HG03139 (cell line): Measurements from ENCODE around the gene SLC2A13.
A peak's percentile ranks its signal among the peaks of the same experiment; 100 is the strongest.
"Not testable (repeated sequence)": the region's sequence is repeated elsewhere in the genome, so short reads cannot be mapped to it uniquely, and the experiment has no call there.

Experiments
- ATAC-seq: cut with Tn5 transposase; IDR thresholded peaks from one replicate; pipeline ENCODE4 v1.9.1; 2021; ENCODE audit not compliant: unreplicated experiment

Gene SLC2A13

DNA sequence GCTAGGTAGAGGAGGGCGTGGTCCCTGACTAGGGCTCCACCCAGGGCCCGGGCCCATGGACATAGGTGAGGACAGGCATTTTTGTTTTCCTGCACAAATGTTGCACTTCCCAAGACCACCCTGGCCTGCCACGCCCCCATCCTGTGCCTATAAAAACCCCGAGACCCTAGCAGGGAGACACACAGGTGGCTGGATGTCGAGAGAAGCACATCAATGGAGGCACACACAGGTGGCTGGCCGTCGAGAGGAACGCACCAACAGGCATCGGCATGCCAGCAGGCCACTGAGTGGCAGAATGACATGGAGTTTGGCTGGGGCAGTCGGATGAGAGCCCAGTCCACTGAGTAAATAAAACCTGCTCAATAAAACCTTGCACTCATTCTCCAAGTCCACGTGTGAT lies 328.4 kb downstream of the SLC2A13 start:
- no peak for ATAC-seq

DNA sequence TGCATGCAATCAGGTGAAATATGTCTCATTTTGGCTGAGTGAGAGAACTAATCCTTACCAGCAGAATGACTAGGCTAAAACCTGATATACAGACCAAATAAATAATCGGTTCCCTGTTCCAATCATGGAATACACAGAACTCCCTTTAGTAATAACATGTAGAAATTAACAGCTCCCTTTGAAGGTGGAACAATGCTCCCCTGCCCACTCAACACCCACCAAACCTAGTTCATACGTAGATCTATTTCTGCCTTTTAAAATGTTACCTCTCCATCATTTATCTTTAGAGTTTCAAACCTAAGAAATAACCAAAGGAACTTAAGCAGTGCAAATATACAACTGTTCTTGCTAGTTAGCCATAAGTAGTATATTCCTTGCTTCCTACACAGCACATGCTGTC lies 332.6 kb downstream of the SLC2A13 start:
- ATAC-seq, result no peak

GRCh38 chr12:39772821-39773259 lies 333.0 kb downstream of the SLC2A13 start:
- ATAC-seq, result no peak

DNA sequence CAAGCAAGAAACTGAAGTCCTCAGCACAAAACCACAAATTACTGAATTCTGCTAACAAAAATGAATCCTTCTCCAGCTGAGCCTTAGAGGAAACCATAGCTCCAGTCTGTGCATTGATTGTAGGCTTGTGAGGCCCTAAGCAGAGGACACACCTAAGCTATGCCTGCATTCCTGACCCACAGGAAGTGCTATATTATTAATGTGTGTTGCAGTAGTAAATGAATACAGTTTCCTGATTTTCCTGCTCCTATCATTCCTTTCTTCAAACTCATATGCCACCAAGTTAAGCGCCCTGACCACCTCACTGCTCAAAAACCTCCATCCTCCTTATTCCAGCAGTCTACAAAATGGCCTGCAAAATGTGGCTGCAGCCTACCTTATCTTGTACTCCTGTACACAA lies 334.4 kb downstream of the SLC2A13 start:
- ATAC-seq, result no peak

DNA sequence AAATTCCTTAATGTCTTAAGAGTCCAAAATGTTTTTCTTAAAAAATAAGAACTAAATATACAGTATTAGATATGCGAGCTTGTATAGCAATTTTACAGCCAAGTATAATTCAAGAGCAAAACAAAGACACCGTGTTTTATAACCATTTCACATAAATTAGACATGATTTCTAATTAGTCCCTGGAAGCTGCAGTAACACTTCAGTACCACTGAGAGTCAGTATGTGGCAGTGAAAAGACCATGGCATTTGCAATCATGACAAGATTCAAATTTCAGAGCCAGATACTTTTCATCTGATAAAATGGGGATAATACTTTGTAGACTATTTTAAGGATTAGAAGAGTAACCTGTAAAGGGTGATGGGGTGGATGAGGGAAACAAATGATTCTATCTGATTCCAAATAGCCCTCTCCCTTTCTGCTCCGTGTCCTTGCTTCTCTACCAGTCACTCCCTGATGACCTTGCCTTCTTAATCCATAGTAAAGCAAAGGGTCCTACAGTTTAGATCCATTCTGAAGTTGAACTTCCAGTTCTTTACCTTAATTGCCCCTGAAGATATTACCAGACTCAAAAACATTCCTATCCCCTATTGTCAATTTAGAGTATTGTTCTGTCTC lies 340.8 kb downstream of the SLC2A13 start:
- ATAC-seq, result peak; percentile 61

DNA sequence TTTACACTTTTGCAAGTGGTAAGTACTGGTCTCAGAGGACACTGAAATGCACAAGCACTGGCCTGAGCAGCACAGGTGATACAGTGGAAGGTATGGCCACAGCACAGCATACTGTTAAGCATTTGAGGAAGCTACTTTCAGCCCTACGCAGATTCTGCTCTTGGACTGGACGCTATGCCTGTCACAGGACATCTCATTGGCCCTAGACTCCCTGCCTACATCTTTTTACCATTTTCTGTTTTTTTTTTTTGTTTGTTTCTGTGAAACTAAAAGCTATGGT lies 342.1 kb downstream of the SLC2A13 start:
- ATAC-seq, result no peak

DNA sequence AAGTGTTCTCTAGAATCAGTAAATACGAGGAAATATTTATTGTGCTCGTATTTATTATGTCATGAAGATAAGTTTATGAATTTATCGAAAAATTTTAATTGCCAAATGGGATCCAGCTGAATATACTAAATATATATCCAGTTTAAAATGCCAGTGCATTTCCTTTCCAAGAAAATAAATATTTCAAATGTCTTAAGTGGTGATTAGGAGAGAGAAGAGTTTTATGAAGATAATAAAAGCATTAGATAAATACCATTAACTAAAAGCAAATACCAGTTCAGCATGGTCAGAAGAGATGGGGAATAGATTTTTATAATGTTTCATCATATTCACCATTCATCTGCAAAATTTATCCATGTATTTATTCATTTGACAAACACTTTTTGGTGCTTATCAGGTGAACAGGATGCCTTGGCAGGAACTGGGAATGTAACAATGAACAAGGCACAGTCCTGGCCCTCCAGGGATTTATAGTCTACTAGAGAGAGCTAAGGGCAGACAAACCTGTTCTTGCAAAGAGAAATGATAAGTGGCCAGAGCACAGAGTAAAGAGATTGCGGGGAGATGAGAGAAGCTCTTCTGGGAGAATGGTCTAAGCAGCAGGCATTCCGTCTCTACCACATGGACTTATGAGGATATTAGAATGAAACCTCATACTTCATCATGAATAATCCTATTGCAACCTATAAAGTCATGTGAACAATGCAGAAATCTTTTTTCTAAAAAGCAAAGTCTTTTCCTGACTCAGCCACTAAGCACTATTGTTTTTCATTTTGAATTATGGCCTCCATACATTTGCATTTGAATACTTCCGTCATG lies 342.6 kb downstream of the SLC2A13 start:
- no peak for ATAC-seq

- ATAC-seq, result no peak
Measured at GRCh38 chr12:39755478-39755877, 350.4 kb downstream of the SLC2A13 start.

DNA sequence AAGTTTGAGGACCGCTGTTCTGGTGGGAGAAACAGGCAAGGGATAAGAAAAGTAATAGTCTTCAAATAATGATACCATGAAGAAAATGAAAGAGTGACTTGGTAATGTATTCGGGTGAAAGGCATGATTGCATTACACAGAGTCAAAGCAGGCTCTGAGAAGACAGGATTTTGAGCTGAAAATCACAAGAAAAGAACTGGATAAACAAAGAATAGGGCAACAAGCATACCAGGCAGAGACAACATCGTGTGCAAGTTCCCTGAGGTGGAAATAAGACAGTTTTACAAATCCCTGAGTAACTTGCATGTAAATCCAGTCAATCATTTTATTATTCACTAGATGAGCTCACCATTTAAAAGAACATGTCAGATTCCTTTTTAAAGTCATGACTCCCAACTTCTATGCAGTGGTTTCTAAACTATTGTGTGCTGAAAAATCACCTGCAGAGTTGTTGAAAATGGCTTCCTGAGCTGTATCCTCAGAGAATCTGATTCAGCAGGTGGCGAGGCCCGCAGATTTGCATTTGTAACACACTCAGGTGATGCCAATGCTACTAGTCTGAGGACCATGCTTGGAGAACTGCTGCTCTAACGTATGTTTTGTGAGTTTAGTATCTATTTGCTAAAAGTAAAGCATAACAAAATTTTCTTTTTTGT lies 353.3 kb downstream of the SLC2A13 start:
- no peak for ATAC-seq

GRCh38 chr12:39746151-39746550 lies 359.7 kb downstream of the SLC2A13 start:
- ATAC-seq, result not testable (repeated sequence)

- no peak for ATAC-seq
Measured at GRCh38 chr12:39743655-39744054, 362.2 kb downstream of the SLC2A13 start.

DNA sequence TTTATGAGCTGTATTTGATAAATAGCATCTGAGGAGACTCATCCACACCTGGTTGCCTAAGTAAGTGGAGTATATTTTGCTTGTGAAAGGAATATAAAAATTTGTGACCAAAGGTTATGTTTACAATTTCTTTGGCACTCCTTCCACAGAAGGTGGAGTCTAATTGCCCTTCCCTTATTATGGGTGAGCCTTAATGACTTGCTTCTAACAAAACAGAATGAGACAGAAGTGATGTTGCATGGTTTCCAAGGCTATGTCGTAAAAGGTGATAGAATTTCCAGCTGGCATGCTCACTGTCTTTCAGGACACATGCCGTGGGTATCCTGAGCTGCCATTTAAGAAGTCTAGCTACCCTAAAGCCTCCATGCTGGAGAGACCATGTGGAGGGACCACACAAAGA lies 369.5 kb downstream of the SLC2A13 start:
- ATAC-seq, result no peak

DNA sequence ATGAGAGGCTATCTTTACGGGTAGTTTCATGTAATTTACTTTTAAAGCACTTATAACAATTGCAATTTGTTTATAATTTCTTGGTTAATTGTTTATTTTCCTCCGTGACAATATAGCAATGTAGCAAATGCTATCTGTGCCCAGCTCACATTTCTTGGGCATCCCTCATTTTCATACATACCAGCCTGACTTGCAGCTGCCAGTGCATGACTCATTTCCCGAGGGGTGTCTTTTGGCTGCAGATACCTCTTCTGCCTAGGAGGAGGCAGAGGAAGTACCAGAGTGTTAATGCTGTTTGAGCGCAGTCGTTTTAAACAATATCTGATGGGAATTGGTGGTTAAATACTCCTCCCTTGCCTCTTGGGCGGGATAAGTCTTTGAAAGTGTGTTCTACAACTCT lies 382.1 kb downstream of the SLC2A13 start:
- no peak for ATAC-seq

DNA sequence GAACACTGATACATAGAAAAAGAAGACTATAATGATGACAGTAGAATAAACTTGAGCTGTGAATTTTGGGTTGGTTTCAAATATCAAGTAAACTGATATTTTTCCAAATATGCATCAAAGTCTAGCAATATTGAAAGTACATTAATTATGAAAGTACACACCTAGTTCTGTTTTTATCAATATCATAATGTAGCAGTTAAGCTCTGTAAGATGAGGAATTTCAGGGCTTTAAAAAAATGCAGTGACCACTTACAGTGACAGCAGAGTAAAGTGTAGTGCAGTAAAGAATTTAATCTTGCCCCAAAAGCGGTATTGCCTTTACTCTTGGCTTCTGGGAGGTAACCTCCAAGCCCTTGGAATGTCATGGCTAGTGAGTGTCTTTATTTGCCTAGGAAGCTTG lies 383.4 kb downstream of the SLC2A13 start:
- ATAC-seq, result no peak

- ATAC-seq, result no peak
Measured at GRCh38 chr12:39713552-39713951, 392.3 kb downstream of the SLC2A13 start.

- ATAC-seq, result no peak
Measured at GRCh38 chr12:39712334-39712733, 393.5 kb downstream of the SLC2A13 start.
